Transverse colon (tissue), 4 donors: ENCODE measurements around the gene LACTBL1. TPM values are rescaled to one million over a fixed set of nuclear protein-coding genes. Genes with fewer than 3 reads are reported as not detected.
"Not testable (repeated sequence)": the region's sequence is repeated elsewhere in the genome, so short reads cannot be mapped to it uniquely, and the experiment has no call there.

Experiments used
- DNase-seq: peaks from one replicate; pipeline ENCODE4 v3.0.0-alpha.2; 2019
- H3K27ac ChIP-seq, 4 donors: fragments of 200-600 bp; sonication (generic); 2 replicates each; pipeline ENCODE4 v1.5.1; 2016 to 2018; ENCODE audit warnings: inconsistent platforms in 4 of 4
- H3K27me3 ChIP-seq: fragments of 200-600 bp; sonication (generic); 2 replicates; pipeline ENCODE4 v1.5.1; 2017; ENCODE audit warnings: inconsistent platforms
- H3K36me3 ChIP-seq, 4 donors: fragments of 200-600 bp; sonication (generic); 2 replicates each; pipeline ENCODE4 v1.5.1; 2017 to 2019; ENCODE audit warnings: inconsistent platforms in 4 of 4
- H3K4me1 ChIP-seq, 4 donors: fragments of 200-600 bp; sonication (generic); 2 replicates each; pipeline ENCODE4 v1.5.1; 2017 to 2020; ENCODE audit warnings: inconsistent platforms in 4 of 4
- H3K4me3 ChIP-seq, 4 donors: fragments of 200-600 bp; sonication (generic); 1 replicate in 1 of 4; 2 replicates in 3 of 4; pipeline versions ENCODE4 v1.5.1 to v1.6.1; 2017 to 2019; ENCODE audit warnings: inconsistent platforms in 4 of 4
- H3K9me3 ChIP-seq, 2 donors: fragments of 200-600 bp; sonication (generic); 2 replicates each; pipeline ENCODE4 v1.5.1; 2017 to 2019; ENCODE audit warnings: inconsistent platforms in 2 of 2
- EP300 ChIP-seq: sonication (generic); formaldehyde crosslinking; IDR thresholded peaks from one replicate; pipeline ENCODE4 v1.6.1; 2017; ENCODE audit warnings: antibody characterized with exemption, low read depth
- POLR2A ChIP-seq: fragments of 450-650 bp; IDR thresholded peaks from one replicate; pipeline ENCODE4 v1.6.1; 2016; ENCODE audit warnings: antibody characterized with exemption, mild to moderate bottlenecking, moderate library complexity
- POLR2AphosphoS5 ChIP-seq, 3 donors: sonication (generic); formaldehyde crosslinking; IDR thresholded peaks; one replicate each; pipeline ENCODE4 v1.6.1; 2016; ENCODE audit warnings: antibody characterized with exemption in 3 of 3
- WGBS, 2 donors: methylation state at CpG; one replicate each; pipeline ENCODE4 v1.1.5; 2018; ENCODE audit warnings: low coverage in 1 of 2; 5-methylcytosine and 5-hydroxymethylcytosine counted together
- in situ Hi-C, 4 donors: fragments of 200-750 bp; cut with MboI; loops; one replicate each; pipeline versions ENCODE4 v1.15.0 to v1.15.1; 2017; ENCODE audit warnings: low sequenced_read_pairs in 3 of 4, low pct_ligation_motif_present in 1 of 4, low pct_unique_long_range_greater_than_20kb in 1 of 4
- intact Hi-C: fragments of 100-400 bp; cut with DNase I; formaldehyde crosslinking; loops from one replicate; pipeline ENCODE4 v1.15.1; 2023; ENCODE audit warnings: low total_unique reads
- total RNA-seq, 4 donors: library from RNA; depleted of rRNA; stranded (reverse); fragments of >200 nt; gene quantifications; one replicate each; pipeline ENCODE4 v1.1.0, GENCODE V29; 2016
- TF ChIP-seq, protein P1 (sequence below), 5 experiments: fragments of 200-600 bp in 3 of 5; fragments of 450-650 bp in 2 of 5; sonication (generic) in 3 of 5; IDR thresholded peaks; 1 replicate in 2 of 5; 2 replicates in 3 of 5; pipeline ENCODE4 v1.5.1; 2016 to 2017; ENCODE audit warnings: antibody characterized with exemption in 5 of 5, inconsistent platforms in 3 of 5, mild to moderate bottlenecking in 2 of 5, moderate library complexity in 1 of 5

The LACTBL1 gene
- total RNA-seq, 4 donors from 2014 or later, result not detected

DNA sequence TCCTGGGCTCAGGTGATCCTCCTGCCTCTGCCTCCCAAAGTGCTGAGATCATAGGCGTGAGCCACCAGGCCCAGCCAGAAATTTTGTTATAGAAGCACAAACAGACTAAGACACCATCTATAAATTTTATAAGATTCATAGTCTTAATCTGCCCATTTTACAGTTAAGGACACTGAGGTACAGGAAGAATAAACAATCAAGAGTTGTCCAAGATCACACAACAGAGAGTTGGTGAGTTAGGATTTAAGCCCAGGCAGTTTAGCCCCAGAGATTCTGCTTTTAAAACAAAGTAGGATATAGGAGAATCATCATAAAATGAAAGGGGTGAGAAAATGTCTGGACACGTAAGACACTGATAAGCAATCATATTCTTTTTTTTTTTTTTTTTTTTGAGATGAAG lies 36.2 kb upstream of the LACTBL1 start:
- intact Hi-C loops, result no loop called here
- no peak for DNase-seq
- no peak for TF ChIP-seq EP300
- TF ChIP-seq, protein P1, sequence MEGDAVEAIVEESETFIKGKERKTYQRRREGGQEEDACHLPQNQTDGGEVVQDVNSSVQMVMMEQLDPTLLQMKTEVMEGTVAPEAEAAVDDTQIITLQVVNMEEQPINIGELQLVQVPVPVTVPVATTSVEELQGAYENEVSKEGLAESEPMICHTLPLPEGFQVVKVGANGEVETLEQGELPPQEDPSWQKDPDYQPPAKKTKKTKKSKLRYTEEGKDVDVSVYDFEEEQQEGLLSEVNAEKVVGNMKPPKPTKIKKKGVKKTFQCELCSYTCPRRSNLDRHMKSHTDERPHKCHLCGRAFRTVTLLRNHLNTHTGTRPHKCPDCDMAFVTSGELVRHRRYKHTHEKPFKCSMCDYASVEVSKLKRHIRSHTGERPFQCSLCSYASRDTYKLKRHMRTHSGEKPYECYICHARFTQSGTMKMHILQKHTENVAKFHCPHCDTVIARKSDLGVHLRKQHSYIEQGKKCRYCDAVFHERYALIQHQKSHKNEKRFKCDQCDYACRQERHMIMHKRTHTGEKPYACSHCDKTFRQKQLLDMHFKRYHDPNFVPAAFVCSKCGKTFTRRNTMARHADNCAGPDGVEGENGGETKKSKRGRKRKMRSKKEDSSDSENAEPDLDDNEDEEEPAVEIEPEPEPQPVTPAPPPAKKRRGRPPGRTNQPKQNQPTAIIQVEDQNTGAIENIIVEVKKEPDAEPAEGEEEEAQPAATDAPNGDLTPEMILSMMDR (IDR thresholded peaks at IDR 0.05), result no peak
- TF ChIP-seq POLR2AphosphoS5 (IDR thresholded peaks at IDR 0.05), result no peak
- TF ChIP-seq POLR2A, result no peak
- no peaks in the 10 kb centered on the region for H3K9me3 ChIP-seq
- no peak overlapping the region for H3K4me3 ChIP-seq
- in situ Hi-C loops, result no loop called here
- H3K27ac ChIP-seq, result no peak overlapping the region
- H3K36me3 ChIP-seq, result no peaks in the 10 kb centered on the region
- 70 to 89% methylated on average over 2 of the region's 2 CpGs for WGBS, 2 donors
- no peaks in the 10 kb centered on the region for H3K4me1 ChIP-seq
- H3K27me3 ChIP-seq, result no peaks in the 10 kb centered on the region

DNA sequence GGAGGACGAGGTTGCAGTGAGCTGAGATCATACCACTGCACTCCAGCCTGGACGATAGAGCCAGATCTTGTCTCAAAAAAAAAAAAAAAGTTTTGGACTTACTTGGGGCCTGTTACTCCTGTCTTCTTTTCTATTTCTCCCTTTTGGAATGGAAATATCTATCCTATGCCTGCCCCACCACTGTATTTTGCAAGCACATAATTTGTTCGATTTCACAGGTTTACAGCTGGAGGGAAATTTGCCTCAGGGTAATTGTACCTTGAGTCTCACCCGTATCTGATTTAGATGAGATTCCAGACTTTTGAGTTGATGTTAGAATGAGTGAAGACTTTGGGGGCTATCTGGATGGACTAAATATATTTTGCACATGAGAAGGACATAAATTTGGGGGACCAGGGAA lies 34.4 kb upstream of the LACTBL1 start:
- H3K27me3 ChIP-seq, result no peaks in the 10 kb centered on the region
- no peak overlapping the region for H3K4me3 ChIP-seq
- WGBS, 2 donors, result 76 to 82% methylated on average over 4 of the region's 4 CpGs
- H3K36me3 ChIP-seq, result no peaks in the 10 kb centered on the region
- intact Hi-C loops (no loop called here), in situ Hi-C loops (no loop called here)
- no peak for TF ChIP-seq POLR2AphosphoS5 (IDR thresholded peaks at IDR 0.05)
- TF ChIP-seq POLR2A, result no peak
- TF ChIP-seq, protein P1 (IDR thresholded peaks at IDR 0.05), result no peak
- TF ChIP-seq EP300, result no peak
- no peaks in the 10 kb centered on the region for H3K4me1 ChIP-seq
- DNase-seq, result no peak
- H3K9me3 ChIP-seq, result no peaks in the 10 kb centered on the region
- H3K27ac ChIP-seq, result no peak overlapping the region

DNA sequence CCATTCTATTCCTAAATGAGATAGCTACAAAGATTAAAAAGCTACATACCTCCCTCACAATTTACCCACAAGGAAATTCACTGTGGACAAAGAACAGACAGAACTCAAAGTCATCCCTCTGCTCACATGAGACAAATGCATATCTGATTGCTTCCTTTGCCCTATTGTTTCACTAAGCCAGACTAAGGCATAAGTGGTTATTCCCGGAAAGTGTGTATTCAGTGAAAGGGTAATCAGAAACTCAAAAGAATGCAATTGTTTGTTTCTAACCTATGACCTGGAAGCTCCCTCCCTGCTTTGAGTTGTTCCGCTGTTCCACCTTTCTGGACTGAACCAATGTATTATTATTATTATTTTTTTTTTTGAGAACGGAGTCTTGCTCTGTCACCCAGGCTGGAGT lies 32.1 kb upstream of the LACTBL1 start:
- intact Hi-C loops, in situ Hi-C loops, DNase-seq, H3K27me3 ChIP-seq, H3K27ac ChIP-seq, H3K4me1 ChIP-seq, H3K9me3 ChIP-seq, H3K36me3 ChIP-seq, H3K4me3 ChIP-seq: not testable (repeated sequence)
- WGBS, 2 donors, result 71 to 75% methylated on average over 3 of the region's 3 CpGs

DNA sequence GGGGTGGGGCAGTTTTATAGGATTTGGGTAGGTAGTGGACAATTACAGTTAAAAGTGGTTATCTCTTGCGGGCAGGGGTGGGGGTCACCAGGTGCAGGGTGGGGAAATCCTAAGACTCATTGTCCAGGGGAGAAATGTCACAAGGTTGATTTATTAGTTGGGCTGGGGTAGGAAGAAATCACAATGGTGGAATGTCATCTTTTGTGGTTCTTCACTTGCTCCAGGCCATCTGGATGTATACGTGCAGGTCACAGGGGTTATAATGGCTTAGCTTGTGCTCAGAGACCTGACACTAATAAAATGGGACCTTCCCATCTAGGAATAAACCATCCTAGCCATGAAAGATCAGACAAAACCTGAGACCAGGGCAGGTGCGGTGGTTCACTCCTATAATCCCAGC lies 31.4 kb upstream of the LACTBL1 start:
- TF ChIP-seq POLR2A, result no peak
- no peak for TF ChIP-seq POLR2AphosphoS5 (IDR thresholded peaks at IDR 0.05)
- TF ChIP-seq, protein P1 (IDR thresholded peaks at IDR 0.05), result no peak
- TF ChIP-seq EP300, result no peak
- in situ Hi-C loops (no loop called here), intact Hi-C loops (no loop called here)
- no peak overlapping the region for H3K27ac ChIP-seq
- H3K4me1 ChIP-seq, result no peaks in the 10 kb centered on the region
- H3K36me3 ChIP-seq, result no peaks in the 10 kb centered on the region
- H3K9me3 ChIP-seq, result peaks cover 0 to 6% of the 10 kb centered on the region in 2 donors
- H3K4me3 ChIP-seq, result no peak overlapping the region
- 76% methylated on average over 3 of the region's 3 CpGs; no CpG with 5 or more reads in 1 of the 2 donors for WGBS, 2 donors
- H3K27me3 ChIP-seq, result peaks cover 3% of the 10 kb centered on the region
- no peak for DNase-seq

DNA sequence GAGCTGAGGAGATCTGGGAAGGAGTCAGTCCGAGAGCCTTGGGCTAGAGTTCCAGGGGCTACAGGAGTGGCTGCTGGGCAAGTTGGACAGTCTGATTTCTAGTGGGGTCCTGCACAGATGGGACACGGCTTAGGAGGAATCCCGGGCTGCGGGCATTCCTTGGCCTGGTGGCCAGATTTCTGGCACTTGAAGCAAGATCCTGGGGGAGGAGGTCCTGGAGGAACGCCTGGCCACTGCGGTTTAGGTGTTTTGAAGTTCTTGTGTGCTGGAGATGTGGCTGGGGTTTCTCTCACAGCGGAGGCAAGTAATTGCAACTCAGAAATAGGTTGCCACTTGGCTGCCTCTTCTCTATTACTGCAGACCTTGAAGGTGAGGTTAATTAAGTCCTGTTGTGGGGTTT lies 29.6 kb upstream of the LACTBL1 start:
- in situ Hi-C loops, DNase-seq, H3K27ac ChIP-seq, H3K4me3 ChIP-seq, intact Hi-C loops, H3K36me3 ChIP-seq, H3K9me3 ChIP-seq, H3K4me1 ChIP-seq, H3K27me3 ChIP-seq: not testable (repeated sequence)
- WGBS, 2 donors, result 90% methylated on average over 7 of the region's 7 CpGs; no CpG with 5 or more reads in 1 of the 2 donors

DNA sequence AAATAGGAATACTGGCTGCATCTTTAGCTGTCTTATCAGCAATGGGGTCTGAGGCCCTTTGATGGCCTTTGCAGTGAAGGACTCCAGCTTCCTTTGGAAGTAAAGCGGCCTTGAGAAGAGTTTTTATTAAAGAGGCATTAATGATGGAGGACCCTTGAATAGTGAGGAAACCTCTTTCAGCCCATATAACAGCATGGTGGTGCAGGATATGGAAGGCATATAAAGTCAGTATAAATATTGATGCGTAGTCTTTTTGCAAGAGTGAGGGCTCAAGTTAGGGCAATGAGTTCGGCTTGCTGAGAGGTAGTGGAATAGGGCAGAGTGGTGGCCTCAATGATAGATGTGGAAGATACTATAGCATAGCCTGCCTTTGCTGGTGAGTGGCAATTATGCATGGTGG lies 27.5 kb upstream of the LACTBL1 start:
- H3K27me3 ChIP-seq, DNase-seq, H3K36me3 ChIP-seq, H3K9me3 ChIP-seq, H3K27ac ChIP-seq, in situ Hi-C loops, H3K4me1 ChIP-seq, H3K4me3 ChIP-seq, intact Hi-C loops: not testable (repeated sequence)
- WGBS, 2 donors, result 80 to 96% methylated on average over 1 to 3 of the region's 3 CpGs

DNA sequence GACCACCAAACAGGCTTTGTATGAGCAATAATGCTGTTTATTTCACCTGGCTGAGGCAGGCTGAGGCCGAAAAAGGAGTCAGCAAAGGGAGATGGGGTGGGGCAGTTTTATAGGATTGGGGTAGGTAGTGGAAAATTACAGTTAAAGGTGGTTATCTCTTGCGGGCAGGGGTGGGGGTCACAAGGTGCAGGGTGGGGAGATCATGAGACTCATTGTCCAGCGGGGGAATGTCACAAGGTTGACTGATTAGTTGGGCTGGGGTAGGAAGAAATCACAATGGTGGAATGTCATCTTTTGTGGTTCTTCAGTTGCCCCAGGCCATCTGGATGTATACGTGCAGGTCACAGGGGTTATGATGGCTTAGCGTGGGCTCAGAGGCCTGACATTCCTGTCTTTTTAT lies 24.9 kb upstream of the LACTBL1 start:
- peaks cover 0 to 15% of the 10 kb centered on the region in 2 donors for H3K9me3 ChIP-seq
- in situ Hi-C loops, result loop anchor here in 1 of 4 donors (25.0 kb wide), 1 partner anchor 190 kb away; no protein-coding TSS in a partner anchor
- intact Hi-C loops, result not testable (repeated sequence)

More for the DNA sequence above, 24.9 kb upstream of the LACTBL1 start:
- not testable (repeated sequence) for H3K36me3 ChIP-seq, DNase-seq, H3K27me3 ChIP-seq, H3K27ac ChIP-seq, H3K4me3 ChIP-seq, H3K4me1 ChIP-seq
- 77 to 79% methylated on average over 2 to 5 of the region's 5 CpGs for WGBS, 2 donors
